HepG2 (cell line): Measurements from ENCODE around the gene FIBP. TPM values are rescaled to one million over a fixed set of nuclear protein-coding genes. Genes with fewer than 3 reads are reported as not detected.
A peak's percentile ranks its signal among the peaks of the same experiment; 100 is the strongest.

Source experiments
- FOSL2 ChIP-seq: sonication (generic); formaldehyde crosslinking; IDR thresholded peaks from 2 replicates; pipeline ENCODE4 v1.4.0; 2020; ENCODE audit warnings: missing genetic modification reagents
- FOXO1 ChIP-seq: sonication (generic); formaldehyde crosslinking; IDR thresholded peaks from 2 replicates; pipeline ENCODE4 v1.4.0; 2020; ENCODE audit warnings: missing genetic modification reagents
- IRX3 ChIP-seq: sonication (generic); formaldehyde crosslinking; IDR thresholded peaks from 2 replicates; pipeline ENCODE4 v1.8.1; 2023; ENCODE audit warnings: mild to moderate bottlenecking, low read depth, missing genetic modification reagents, borderline replicate concordance
- MIXL1 ChIP-seq: IDR thresholded peaks from 2 replicates; pipeline ENCODE4 v1.6.1; 2016
- NR2F1 ChIP-seq, 2 experiments: fragments of 450-650 bp in 1 of 2; formaldehyde crosslinking in 1 of 2; IDR thresholded peaks; 2 replicates each; pipeline versions ENCODE4 v1.5.0 to v1.6.1; 2016 to 2020; ENCODE audit warnings: mild to moderate bottlenecking in 1 of 2, missing compliant biosample characterization in 1 of 2, missing genetic modification reagents in 1 of 2, moderate library complexity in 1 of 2
- PAWR ChIP-seq: sonication (generic); formaldehyde crosslinking; IDR thresholded peaks from 2 replicates; pipeline ENCODE4 v1.4.0; 2020; ENCODE audit warnings: missing genetic modification reagents, mild to moderate bottlenecking, borderline replicate concordance
- PITX1 ChIP-seq: sonication (generic); formaldehyde crosslinking; IDR thresholded peaks from 2 replicates; pipeline ENCODE4 v1.5.1; 2020; ENCODE audit warnings: mild to moderate bottlenecking, missing genetic modification reagents
- POLR2G ChIP-seq: fragments of 200-400 bp; formaldehyde crosslinking; IDR thresholded peaks from 2 replicates; pipeline ENCODE4 v1.6.1; 2018; ENCODE audit warnings: mild to moderate bottlenecking, low read depth, low read length, moderate library complexity
- RAD21 ChIP-seq: fragments of 450-650 bp; formaldehyde crosslinking; IDR thresholded peaks from 2 replicates; pipeline ENCODE4 v1.5.0; 2020; ENCODE audit warnings: mild to moderate bottlenecking
- SMC3 ChIP-seq: IDR thresholded peaks from 2 replicates; pipeline ENCODE4 v1.6.1; 2011; ENCODE audit warnings: low read length, improper control_type of control experiment
- SNRNP70 ChIP-seq: fragments of 200-400 bp; formaldehyde crosslinking; IDR thresholded peaks from 2 replicates; pipeline ENCODE4 v1.6.1; 2017; ENCODE audit warnings: mild to moderate bottlenecking, low read depth, low read length, moderate library complexity
- SP4 ChIP-seq: sonication (generic); formaldehyde crosslinking; IDR thresholded peaks from 2 replicates; pipeline ENCODE4 v1.8.1; 2023; ENCODE audit warnings: mild to moderate bottlenecking, missing genetic modification reagents
- STAG1 ChIP-seq: sonication (generic); formaldehyde crosslinking; IDR thresholded peaks from 2 replicates; pipeline ENCODE4 v1.4.0; 2020; ENCODE audit warnings: missing genetic modification reagents
- ZFY ChIP-seq: sonication (generic); formaldehyde crosslinking; IDR thresholded peaks from 2 replicates; pipeline ENCODE4 v1.4.0; 2020; ENCODE audit warnings: missing genetic modification reagents
- ZMYM3 ChIP-seq: sonication (generic); formaldehyde crosslinking; IDR thresholded peaks from 2 replicates; pipeline ENCODE4 v1.5.1; 2020; ENCODE audit warnings: mild to moderate bottlenecking, missing genetic modification reagents
- ZNF614 ChIP-seq: IDR thresholded peaks from 2 replicates; pipeline ENCODE4 v1.6.1; 2018; ENCODE audit warnings: missing biosample characterization, missing genetic modification reagents, inconsistent platforms, borderline replicate concordance
- ZNF644 ChIP-seq: IDR thresholded peaks from 2 replicates; pipeline ENCODE4 v1.6.1; 2016; ENCODE audit warnings: low read depth
- ZNF747 ChIP-seq: sonication (generic); formaldehyde crosslinking; IDR thresholded peaks from 2 replicates; pipeline ENCODE4 v1.8.1; 2023; ENCODE audit warnings: missing genetic modification reagents, mild to moderate bottlenecking, borderline replicate concordance
- ZNF891 ChIP-seq: sonication (generic); formaldehyde crosslinking; IDR thresholded peaks from 2 replicates; pipeline ENCODE4 v1.5.0; 2020; ENCODE audit warnings: mild to moderate bottlenecking, missing genetic modification reagents
- polyA plus RNA-seq, 8 experiments: library from polyadenylated mRNA; depleted of rRNA in 3 of 8; stranded (reverse) in 7 of 8; unstranded in 1 of 8; fragments of >200 nt; fragmentation: Illumina TruSeq in 4 of 8; extraction: Trizol in 4 of 8; gene quantifications; 2 replicates each; pipeline versions ENCODE4 v1.2.1 to v1.2.3, GENCODE V29; 2011 to 2016; ENCODE audit warnings: low read depth in 4 of 8, missing spikeins in 1 of 8, mixed read lengths in 1 of 8; ENCODE audit not compliant: insufficient read depth in 1 of 8
- total RNA-seq, 5 experiments: library from RNA; depleted of rRNA; stranded (reverse); fragments of >200 nt; fragmentation: Illumina TruSeq; extraction: Trizol; gene quantifications; 2 replicates each; pipeline ENCODE4 v1.2.3, GENCODE V29; 2016; ENCODE audit warnings: low read depth in 1 of 5
- TF ChIP-seq, protein P1 (sequence below): sonication (generic); formaldehyde crosslinking; conservative IDR thresholded peaks from 2 replicates; pipeline ENCODE4 v1.8.0; 2022; ENCODE audit warnings: missing genetic modification reagents
- TF ChIP-seq, protein P2 (sequence below): sonication (generic); formaldehyde crosslinking; conservative IDR thresholded peaks from 2 replicates; pipeline ENCODE4 v1.8.0; 2022; ENCODE audit warnings: mild to moderate bottlenecking, moderate library complexity, missing genetic modification reagents
- TF ChIP-seq, protein P3 (sequence below): sonication (generic); formaldehyde crosslinking; IDR thresholded peaks from 2 replicates; pipeline ENCODE4 v1.9.0; 2022; ENCODE audit warnings: low read depth, missing genetic modification reagents
- TF ChIP-seq, protein P4 (sequence below): sonication (generic); formaldehyde crosslinking; IDR thresholded peaks from 2 replicates; pipeline ENCODE4 v1.4.0; 2020; ENCODE audit warnings: missing genetic modification reagents, mild to moderate bottlenecking, borderline replicate concordance

Gene FIBP
- total and polyA plus RNA-seq, 2 of the 13 experiments (the other 11 are each of a cell fraction or from before 2014, with no cell fraction given) = 42.9 to 62.1 TPM

DNA sequence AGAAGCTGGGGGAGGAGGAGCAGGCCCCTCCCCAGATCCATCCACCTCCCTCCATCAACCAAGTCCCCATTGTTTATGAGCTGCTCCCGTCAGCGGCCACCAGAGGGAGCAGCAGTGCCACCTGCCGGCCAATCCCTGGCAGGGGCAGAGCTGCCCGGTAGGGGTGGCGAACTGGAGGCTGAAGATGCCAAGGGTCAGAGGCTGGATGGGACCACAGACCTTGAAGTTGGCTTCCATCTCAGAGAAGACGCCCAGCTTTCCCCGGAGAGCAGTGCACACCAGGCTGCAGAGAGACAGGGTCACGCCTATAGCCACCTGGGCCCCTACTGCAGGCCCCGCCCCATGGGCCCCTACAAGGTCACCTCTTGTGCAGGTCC, 3.6 kb downstream of the FIBP start (continued):
- TF ChIP-seq ZNF747 (CRISPR knock-in tag) (no peak), POLR2G (no peak), PITX1 (CRISPR knock-in tag) (peak; percentile 20; the same call in 1 of the 2 replicates), SMC3 (peak; percentile 82), PAWR (CRISPR knock-in tag) (no peak), SNRNP70 (no peak), RAD21 (CRISPR knock-in tag) (peak; percentile 95), FOXO1 (peak; percentile 81), NR2F1 (CRISPR knock-in tag; IDR thresholded peaks at IDR 0.05) (peak in 1 of 2 experiments; percentile 30; a peak in 1 of 4 replicates), ZFY (peak; percentile 21; the same call in 1 of the 2 replicates), ZNF614 (CRISPR knock-in tag) (0 out of 2 replicates have a peak, but pooled peaks have one; percentile 40), ZNF891 (CRISPR knock-in tag) (0 out of 2 replicates have a peak, but pooled peaks have one; percentile 39), STAG1 (peak; percentile 88), SP4 (0 out of 2 replicates have a peak, but pooled peaks have one; percentile 23), IRX3 (CRISPR knock-in tag) (no peak), ZMYM3 (0 out of 2 replicates have a peak, but pooled peaks have one; percentile 37), MIXL1 (CRISPR knock-in tag) (peak; percentile 66; the same call in 1 of the 2 replicates), ZNF644 (CRISPR knock-in tag) (no peak), FOSL2 (peak; percentile 56; the same call in 1 of the 2 replicates)
- TF ChIP-seq, protein P1, sequence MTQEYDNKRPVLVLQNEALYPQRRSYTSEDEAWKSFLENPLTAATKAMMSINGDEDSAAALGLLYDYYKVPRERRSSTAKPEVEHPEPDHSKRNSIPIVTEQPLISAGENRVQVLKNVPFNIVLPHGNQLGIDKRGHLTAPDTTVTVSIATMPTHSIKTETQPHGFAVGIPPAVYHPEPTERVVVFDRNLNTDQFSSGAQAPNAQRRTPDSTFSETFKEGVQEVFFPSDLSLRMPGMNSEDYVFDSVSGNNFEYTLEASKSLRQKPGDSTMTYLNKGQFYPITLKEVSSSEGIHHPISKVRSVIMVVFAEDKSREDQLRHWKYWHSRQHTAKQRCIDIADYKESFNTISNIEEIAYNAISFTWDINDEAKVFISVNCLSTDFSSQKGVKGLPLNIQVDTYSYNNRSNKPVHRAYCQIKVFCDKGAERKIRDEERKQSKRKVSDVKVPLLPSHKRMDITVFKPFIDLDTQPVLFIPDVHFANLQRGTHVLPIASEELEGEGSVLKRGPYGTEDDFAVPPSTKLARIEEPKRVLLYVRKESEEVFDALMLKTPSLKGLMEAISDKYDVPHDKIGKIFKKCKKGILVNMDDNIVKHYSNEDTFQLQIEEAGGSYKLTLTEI = no peak
- TF ChIP-seq, protein P2, sequence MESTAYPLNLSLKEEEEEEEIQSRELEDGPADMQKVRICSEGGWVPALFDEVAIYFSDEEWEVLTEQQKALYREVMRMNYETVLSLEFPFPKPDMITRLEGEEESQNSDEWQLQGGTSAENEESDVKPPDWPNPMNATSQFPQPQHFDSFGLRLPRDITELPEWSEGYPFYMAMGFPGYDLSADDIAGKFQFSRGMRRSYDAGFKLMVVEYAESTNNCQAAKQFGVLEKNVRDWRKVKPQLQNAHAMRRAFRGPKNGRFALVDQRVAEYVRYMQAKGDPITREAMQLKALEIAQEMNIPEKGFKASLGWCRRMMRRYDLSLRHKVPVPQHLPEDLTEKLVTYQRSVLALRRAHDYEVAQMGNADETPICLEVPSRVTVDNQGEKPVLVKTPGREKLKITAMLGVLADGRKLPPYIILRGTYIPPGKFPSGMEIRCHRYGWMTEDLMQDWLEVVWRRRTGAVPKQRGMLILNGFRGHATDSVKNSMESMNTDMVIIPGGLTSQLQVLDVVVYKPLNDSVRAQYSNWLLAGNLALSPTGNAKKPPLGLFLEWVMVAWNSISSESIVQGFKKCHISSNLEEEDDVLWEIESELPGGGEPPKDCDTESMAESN (CRISPR knock-in tag) = 0 out of 2 replicates have a peak, but pooled peaks have one; percentile 39
- TF ChIP-seq, protein P3, sequence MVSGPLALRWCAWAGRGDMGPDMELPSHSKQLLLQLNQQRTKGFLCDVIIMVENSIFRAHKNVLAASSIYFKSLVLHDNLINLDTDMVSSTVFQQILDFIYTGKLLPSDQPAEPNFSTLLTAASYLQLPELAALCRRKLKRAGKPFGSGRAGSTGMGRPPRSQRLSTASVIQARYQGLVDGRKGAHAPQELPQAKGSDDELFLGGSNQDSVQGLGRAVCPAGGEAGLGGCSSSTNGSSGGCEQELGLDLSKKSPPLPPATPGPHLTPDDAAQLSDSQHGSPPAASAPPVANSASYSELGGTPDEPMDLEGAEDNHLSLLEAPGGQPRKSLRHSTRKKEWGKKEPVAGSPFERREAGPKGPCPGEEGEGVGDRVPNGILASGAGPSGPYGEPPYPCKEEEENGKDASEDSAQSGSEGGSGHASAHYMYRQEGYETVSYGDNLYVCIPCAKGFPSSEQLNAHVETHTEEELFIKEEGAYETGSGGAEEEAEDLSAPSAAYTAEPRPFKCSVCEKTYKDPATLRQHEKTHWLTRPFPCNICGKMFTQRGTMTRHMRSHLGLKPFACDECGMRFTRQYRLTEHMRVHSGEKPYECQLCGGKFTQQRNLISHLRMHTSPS (CRISPR knock-in tag) = peak; percentile 83
- TF ChIP-seq, protein P4, sequence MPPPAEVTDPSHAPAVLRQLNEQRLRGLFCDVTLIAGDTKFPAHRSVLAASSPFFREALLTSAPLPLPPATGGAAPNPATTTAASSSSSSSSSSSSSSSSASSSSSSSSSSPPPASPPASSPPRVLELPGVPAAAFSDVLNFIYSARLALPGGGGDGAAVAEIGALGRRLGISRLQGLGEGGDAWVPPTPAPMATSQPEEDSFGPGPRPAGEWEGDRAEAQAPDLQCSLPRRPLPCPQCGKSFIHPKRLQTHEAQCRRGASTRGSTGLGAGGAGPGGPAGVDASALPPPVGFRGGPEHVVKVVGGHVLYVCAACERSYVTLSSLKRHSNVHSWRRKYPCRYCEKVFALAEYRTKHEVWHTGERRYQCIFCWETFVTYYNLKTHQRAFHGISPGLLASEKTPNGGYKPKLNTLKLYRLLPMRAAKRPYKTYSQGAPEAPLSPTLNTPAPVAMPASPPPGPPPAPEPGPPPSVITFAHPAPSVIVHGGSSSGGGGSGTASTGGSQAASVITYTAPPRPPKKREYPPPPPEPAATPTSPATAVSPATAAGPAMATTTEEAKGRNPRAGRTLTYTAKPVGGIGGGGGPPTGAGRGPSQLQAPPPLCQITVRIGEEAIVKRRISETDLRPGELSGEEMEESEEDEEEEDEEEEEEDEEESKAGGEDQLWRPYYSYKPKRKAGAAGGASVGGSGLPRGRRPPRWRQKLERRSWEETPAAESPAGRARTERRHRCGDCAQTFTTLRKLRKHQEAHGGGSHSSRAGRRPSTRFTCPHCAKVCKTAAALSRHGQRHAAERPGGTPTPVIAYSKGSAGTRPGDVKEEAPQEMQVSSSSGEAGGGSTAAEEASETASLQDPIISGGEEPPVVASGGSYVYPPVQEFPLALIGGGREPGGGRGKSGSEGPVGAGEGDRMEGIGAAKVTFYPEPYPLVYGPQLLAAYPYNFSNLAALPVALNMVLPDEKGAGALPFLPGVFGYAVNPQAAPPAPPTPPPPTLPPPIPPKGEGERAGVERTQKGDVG (CRISPR knock-in tag) = no peak
